Neural cell (in vitro differentiated cells): ENCODE data around the gene KIN. TPM values are rescaled to one million over a fixed set of nuclear protein-coding genes. Genes with fewer than 3 reads are reported as not detected.

Experiments
- H2AFZ ChIP-seq: fragments of 200-600, 300-800 bp; sonication (generic), shearing (Covaris generic); 2 replicates; pipeline ENCODE4 v1.6.0; 2014; ENCODE audit warnings: low read depth, mild to moderate bottlenecking, antibody characterized with exemption, low read length, moderate library complexity
- H3F3A ChIP-seq: fragments of 200-600 bp; shearing (Covaris generic); 2 replicates; pipeline ENCODE4 v1.6.1; 2016; ENCODE audit warnings: mild to moderate bottlenecking, moderate library complexity, mixed read lengths, antibody characterized with exemption, low read length; ENCODE audit not compliant: insufficient read depth, poor library complexity, severe bottlenecking
- H3K27ac ChIP-seq: fragments of 200-600, 300-800 bp; sonication (generic), shearing (Covaris generic); 2 replicates; pipeline ENCODE4 v1.5.1; 2014; ENCODE audit warnings: mild to moderate bottlenecking, low read length, moderate library complexity
- H3K27me3 ChIP-seq: fragments of 300-800, 200-600 bp; sonication (generic), shearing (Covaris generic); 2 replicates; pipeline ENCODE4 v1.6.0; 2014; ENCODE audit warnings: mild to moderate bottlenecking, low read depth, low read length, moderate library complexity; ENCODE audit not compliant: insufficient read depth
- H3K36me3 ChIP-seq: fragments of 300-800, 200-600 bp; sonication (generic), shearing (Covaris generic); 2 replicates; pipeline ENCODE4 v1.5.1; 2014; ENCODE audit warnings: mild to moderate bottlenecking, antibody characterized with exemption, low read length, moderate library complexity; ENCODE audit not compliant: insufficient read depth
- H3K4me2 ChIP-seq: fragments of 300-800, 200-600 bp; sonication (generic), shearing (Covaris generic); 2 replicates; pipeline ENCODE4 v1.6.0; 2014; ENCODE audit warnings: mild to moderate bottlenecking, low read length
- H3K4me3 ChIP-seq: fragments of 300-800, 200-600 bp; sonication (generic), shearing (Covaris generic); 2 replicates; pipeline ENCODE4 v1.5.1; 2014; ENCODE audit warnings: mild to moderate bottlenecking, low read length, moderate library complexity
- H3K79me2 ChIP-seq: fragments of 200-600 bp; shearing (Covaris generic); replicated peaks from 2 replicates; pipeline ENCODE4 v1.6.0; 2014; ENCODE audit warnings: mild to moderate bottlenecking, low read length, moderate library complexity; ENCODE audit not compliant: insufficient read depth
- H3K9ac ChIP-seq: fragments of 300-800, 200-600 bp; sonication (generic), shearing (Covaris generic); 2 replicates; pipeline ENCODE4 v1.6.1; 2016; ENCODE audit warnings: mild to moderate bottlenecking, low read length, mixed read lengths
- H3K9me2 ChIP-seq: fragments of 200-600 bp; shearing (Covaris generic); 2 replicates; pipeline ENCODE4 v1.6.1; 2016; ENCODE audit warnings: mild to moderate bottlenecking, low read length, mixed read lengths; ENCODE audit not compliant: insufficient read depth
- H3K9me3 ChIP-seq: fragments of 200-600, 300-800 bp; sonication (generic), shearing (Covaris generic); 2 replicates; pipeline ENCODE4 v1.6.1; 2016; ENCODE audit warnings: mild to moderate bottlenecking, mixed run types, low read length, moderate library complexity, mixed read lengths
- H4K20me1 ChIP-seq: fragments of 200-600 bp; shearing (Covaris generic); 2 replicates; pipeline ENCODE4 v1.6.1; 2016; ENCODE audit warnings: mild to moderate bottlenecking, mixed run types; ENCODE audit not compliant: insufficient read depth
- EP300 ChIP-seq: fragments of 450-650 bp; conservative IDR thresholded peaks from 2 replicates; pipeline ENCODE4 v1.6.1; 2014; ENCODE audit warnings: antibody characterized with exemption, mild to moderate bottlenecking, moderate library complexity; ENCODE audit not compliant: poor library complexity, severe bottlenecking
- EZH2 ChIP-seq: fragments of 200-600, 300-800 bp; shearing (Covaris generic), sonication (generic); IDR thresholded peaks from 2 replicates; pipeline ENCODE4 v1.6.1; 2014; ENCODE audit warnings: antibody characterized with exemption, low read length, borderline replicate concordance, mild to moderate bottlenecking; ENCODE audit not compliant: insufficient read depth, poor library complexity, severe bottlenecking
- MXI1 ChIP-seq: fragments of 450-650 bp; conservative IDR thresholded peaks from 2 replicates; pipeline ENCODE4 v1.6.1; 2014; ENCODE audit warnings: antibody characterized with exemption, mild to moderate bottlenecking; ENCODE audit not compliant: poor library complexity, severe bottlenecking
- POLR2AphosphoS5 ChIP-seq: IDR thresholded peaks from 2 replicates; pipeline ENCODE4 v1.6.1; 2012
- RAD21 ChIP-seq: fragments of 450-650 bp; conservative IDR thresholded peaks from 2 replicates; pipeline ENCODE4 v1.6.1; 2014; ENCODE audit warnings: antibody characterized with exemption, mild to moderate bottlenecking, moderate library complexity
- SMC3 ChIP-seq: fragments of 450-650 bp; conservative IDR thresholded peaks from 2 replicates; pipeline ENCODE4 v1.6.1; 2014; ENCODE audit warnings: antibody characterized with exemption, mild to moderate bottlenecking, moderate library complexity; ENCODE audit not compliant: poor library complexity
- TAF1 ChIP-seq: IDR thresholded peaks from 2 replicates; pipeline ENCODE4 v1.6.1; 2012; ENCODE audit warnings: low read depth
- polyA plus RNA-seq: library from polyadenylated mRNA; depleted of rRNA; stranded (reverse); fragments of >200 nt; gene quantifications from 2 replicates; pipeline ENCODE4 v1.2.3, GENCODE V29; 2014
- TF ChIP-seq, protein P1 (sequence below): fragments of 450-650 bp; IDR thresholded peaks from 2 replicates; pipeline ENCODE4 v1.5.1; 2014; ENCODE audit warnings: antibody characterized with exemption, mild to moderate bottlenecking, moderate library complexity; ENCODE audit not compliant: poor library complexity, severe bottlenecking
- TF ChIP-seq, protein P2 (sequence below): IDR thresholded peaks from 2 replicates; pipeline ENCODE4 v1.6.1; 2012; ENCODE audit warnings: borderline replicate concordance

Gene KIN
- polyA plus RNA-seq, 1 donor from 2014 or later: 24.4 TPM

DNA sequence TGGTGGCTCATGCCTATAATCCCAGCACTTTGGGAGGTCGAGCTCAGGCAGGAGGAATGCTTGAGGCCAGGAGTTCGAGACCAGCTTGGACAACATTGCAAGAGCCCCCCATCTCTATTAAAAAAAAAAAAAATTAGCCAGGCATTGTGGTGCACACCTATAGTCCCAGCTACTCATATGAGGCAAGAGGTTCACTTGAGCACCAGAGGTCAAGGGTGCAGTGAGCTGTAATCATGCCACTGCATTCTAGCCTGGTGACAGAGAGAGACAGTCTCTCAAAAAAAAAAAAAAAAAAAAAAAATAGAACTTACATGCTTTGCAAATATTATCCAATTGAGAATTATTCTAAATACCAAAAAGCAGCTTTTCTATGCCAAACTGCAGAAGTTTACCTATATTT lies 11.0 kb downstream of the KIN start:
- no peaks in the 10 kb centered on the region for H4K20me1 ChIP-seq
- H3K79me2 ChIP-seq: no peaks in the 10 kb centered on the region
- no peaks in the 10 kb centered on the region for H3K27me3 ChIP-seq
- H3K9ac ChIP-seq: no peak overlapping the region
- H3K27ac ChIP-seq: no peak overlapping the region
- no peak overlapping the region for H3K4me2 ChIP-seq
- no peak overlapping the region for H2AFZ ChIP-seq
- H3F3A ChIP-seq: no peaks in the 10 kb centered on the region
- TF ChIP-seq, protein P1, sequence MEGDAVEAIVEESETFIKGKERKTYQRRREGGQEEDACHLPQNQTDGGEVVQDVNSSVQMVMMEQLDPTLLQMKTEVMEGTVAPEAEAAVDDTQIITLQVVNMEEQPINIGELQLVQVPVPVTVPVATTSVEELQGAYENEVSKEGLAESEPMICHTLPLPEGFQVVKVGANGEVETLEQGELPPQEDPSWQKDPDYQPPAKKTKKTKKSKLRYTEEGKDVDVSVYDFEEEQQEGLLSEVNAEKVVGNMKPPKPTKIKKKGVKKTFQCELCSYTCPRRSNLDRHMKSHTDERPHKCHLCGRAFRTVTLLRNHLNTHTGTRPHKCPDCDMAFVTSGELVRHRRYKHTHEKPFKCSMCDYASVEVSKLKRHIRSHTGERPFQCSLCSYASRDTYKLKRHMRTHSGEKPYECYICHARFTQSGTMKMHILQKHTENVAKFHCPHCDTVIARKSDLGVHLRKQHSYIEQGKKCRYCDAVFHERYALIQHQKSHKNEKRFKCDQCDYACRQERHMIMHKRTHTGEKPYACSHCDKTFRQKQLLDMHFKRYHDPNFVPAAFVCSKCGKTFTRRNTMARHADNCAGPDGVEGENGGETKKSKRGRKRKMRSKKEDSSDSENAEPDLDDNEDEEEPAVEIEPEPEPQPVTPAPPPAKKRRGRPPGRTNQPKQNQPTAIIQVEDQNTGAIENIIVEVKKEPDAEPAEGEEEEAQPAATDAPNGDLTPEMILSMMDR: no peak
- no peak for TF ChIP-seq TAF1
- no peak for TF ChIP-seq MXI1
- no peak for TF ChIP-seq SMC3
- TF ChIP-seq, protein P2, sequence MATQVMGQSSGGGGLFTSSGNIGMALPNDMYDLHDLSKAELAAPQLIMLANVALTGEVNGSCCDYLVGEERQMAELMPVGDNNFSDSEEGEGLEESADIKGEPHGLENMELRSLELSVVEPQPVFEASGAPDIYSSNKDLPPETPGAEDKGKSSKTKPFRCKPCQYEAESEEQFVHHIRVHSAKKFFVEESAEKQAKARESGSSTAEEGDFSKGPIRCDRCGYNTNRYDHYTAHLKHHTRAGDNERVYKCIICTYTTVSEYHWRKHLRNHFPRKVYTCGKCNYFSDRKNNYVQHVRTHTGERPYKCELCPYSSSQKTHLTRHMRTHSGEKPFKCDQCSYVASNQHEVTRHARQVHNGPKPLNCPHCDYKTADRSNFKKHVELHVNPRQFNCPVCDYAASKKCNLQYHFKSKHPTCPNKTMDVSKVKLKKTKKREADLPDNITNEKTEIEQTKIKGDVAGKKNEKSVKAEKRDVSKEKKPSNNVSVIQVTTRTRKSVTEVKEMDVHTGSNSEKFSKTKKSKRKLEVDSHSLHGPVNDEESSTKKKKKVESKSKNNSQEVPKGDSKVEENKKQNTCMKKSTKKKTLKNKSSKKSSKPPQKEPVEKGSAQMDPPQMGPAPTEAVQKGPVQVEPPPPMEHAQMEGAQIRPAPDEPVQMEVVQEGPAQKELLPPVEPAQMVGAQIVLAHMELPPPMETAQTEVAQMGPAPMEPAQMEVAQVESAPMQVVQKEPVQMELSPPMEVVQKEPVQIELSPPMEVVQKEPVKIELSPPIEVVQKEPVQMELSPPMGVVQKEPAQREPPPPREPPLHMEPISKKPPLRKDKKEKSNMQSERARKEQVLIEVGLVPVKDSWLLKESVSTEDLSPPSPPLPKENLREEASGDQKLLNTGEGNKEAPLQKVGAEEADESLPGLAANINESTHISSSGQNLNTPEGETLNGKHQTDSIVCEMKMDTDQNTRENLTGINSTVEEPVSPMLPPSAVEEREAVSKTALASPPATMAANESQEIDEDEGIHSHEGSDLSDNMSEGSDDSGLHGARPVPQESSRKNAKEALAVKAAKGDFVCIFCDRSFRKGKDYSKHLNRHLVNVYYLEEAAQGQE: no peak
- no peak for TF ChIP-seq POLR2AphosphoS5
- TF ChIP-seq EZH2: no peak
- no peaks in the 10 kb centered on the region for H3K9me3 ChIP-seq
- H3K9me2 ChIP-seq: no peaks in the 10 kb centered on the region
- H3K4me3 ChIP-seq: no peak overlapping the region
- H3K36me3 ChIP-seq: peaks cover 5% of the 10 kb centered on the region

DNA sequence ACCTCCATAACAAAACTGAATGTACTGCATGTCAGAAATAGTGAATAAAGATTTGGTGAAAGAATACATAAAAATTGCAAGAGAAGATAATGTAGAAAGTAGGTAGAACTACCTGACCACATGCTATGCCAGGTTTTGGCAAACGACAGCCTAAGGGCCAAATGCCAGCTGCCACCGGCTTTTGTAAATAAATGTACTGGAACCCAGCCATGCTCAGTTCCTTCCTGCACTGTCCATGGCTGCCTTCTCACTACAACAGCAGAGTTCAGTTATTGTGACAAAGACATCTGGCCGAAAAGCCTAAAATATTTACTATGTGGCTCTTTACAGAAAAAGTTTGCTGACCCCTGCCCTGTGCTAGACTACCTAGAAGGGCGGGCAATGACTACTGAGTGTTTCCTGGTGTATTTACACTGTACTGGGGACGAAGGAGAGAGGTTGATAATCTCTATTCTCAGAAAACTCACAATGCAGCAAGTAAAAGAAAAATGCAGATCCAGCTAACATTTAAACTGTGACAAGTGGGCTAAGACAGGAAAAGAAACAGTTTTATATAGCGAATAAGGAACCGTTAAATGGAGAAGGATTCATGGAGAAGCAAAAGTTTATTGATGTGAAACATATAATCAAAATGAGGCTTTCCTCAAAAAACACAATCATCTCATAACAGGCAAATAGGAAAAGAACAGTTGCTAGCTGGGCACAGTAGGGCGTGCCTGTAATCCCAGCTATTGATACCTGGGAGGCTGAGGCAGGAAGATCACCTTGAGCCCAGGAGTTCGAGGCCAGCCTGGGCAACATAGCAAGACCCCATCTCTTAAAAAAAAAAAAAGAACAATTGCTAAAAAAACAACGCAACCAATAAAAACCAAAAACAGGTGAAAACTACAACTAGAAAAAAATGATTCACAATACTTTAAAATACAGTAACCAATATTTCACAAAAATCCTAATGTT lies 13.7 kb downstream of the KIN start:
- H3K9me2 ChIP-seq: no peaks in the 10 kb centered on the region
- H3F3A ChIP-seq: no peaks in the 10 kb centered on the region
- H3K36me3 ChIP-seq: no peaks in the 10 kb centered on the region
- no peaks in the 10 kb centered on the region for H3K79me2 ChIP-seq
- H3K27ac ChIP-seq: no peak overlapping the region
- H2AFZ ChIP-seq: no peak overlapping the region
- TF ChIP-seq, protein P1: no peak
- TF ChIP-seq, protein P2: no peak
- TF ChIP-seq POLR2AphosphoS5 (no peak), RAD21 (no peak), EP300 (no peak)
- no peaks in the 10 kb centered on the region for H3K9me3 ChIP-seq
- H3K9ac ChIP-seq: no peak overlapping the region
- H3K4me2 ChIP-seq: no peak overlapping the region
- H3K4me3 ChIP-seq: no peak overlapping the region
- H4K20me1 ChIP-seq: no peaks in the 10 kb centered on the region
- no peaks in the 10 kb centered on the region for H3K27me3 ChIP-seq
